HG02981 (cell line): ENCODE results near the gene ROBO3.

ENCODE experiments used
- ATAC-seq: cut with Tn5 transposase; IDR thresholded peaks from one replicate; pipeline ENCODE4 v1.9.1; 2021; ENCODE audit warnings: mild to moderate bottlenecking, moderate library complexity; ENCODE audit not compliant: unreplicated experiment

The ROBO3 gene

DNA sequence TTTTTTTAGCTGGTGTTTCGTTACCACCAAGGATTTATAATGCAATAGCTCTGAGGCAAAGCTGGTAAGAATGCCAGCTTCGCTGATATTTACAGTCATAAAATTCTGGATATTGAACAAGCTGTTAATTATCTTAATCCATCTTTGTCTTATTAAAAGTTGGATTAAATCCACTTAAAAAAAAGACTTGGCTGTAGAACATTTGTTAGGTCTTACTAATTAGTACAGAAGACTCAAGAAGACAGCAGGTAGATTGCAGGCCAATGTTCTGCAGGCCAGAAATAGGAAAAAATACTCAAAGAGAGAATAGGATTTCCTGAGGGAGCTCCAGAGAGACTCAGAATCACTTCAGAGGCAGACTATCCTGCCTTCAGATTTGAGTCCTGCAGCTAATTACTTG lies 24.9 kb downstream of the ROBO3 start:
- no peak for ATAC-seq

DNA sequence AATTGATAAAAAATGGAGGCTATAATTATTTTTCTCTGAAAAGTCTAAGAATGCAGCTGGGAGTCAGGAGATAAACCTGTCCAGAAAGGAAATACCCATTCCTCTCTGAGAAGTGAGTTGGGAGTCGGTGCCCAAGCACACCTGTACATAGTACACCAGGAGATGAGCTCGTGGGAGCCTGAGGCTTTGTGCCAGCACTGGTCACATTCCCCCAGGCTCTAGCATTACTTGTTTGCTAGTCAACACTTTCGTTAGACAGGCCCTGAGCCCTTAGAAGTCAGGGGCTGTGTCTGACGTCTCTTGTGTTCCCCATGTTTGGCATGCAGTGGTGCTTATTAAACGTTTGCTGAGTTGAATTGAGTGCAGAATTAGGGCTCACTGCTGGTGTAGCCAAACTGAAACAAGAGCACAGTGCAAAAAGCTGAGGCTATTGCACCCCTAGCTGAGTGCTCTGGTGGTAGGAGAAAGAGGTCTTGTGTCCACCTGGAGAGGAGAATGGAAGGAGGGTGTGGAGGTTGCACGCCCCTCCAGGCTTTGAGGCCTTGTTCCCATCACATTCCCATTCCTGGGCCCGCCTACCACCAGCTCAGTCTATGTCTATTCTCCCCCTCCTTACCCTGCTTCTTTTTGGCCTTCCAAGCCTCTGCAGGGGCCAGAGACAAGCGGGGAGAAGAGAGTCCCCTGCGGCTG lies 25.6 kb downstream of the ROBO3 start:
- no peak for ATAC-seq

DNA sequence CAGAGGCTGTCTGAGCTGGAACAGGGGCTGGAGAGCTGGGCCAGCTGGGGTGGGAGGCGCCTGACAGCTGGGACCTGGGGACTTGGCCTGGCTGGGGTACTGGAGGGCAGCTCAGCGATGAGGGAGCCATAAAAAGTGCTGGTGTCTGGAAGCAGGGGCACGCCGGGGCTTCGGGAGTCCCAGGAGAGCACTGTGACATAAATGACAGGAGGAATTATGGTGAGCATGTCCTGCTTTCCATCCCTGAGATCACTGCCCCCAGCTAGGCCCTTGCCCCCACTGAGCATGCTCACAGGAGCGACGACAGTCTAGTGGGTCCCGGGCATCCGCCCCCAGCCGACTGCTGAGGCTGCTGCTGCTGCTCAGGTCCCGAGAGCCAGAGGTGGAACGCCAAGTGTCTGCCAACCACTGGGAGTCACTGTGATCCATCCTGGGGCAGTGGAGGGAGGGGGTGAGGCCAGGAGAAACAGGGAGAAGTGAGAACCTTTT lies 26.2 kb downstream of the ROBO3 start:
- no peak for ATAC-seq

DNA sequence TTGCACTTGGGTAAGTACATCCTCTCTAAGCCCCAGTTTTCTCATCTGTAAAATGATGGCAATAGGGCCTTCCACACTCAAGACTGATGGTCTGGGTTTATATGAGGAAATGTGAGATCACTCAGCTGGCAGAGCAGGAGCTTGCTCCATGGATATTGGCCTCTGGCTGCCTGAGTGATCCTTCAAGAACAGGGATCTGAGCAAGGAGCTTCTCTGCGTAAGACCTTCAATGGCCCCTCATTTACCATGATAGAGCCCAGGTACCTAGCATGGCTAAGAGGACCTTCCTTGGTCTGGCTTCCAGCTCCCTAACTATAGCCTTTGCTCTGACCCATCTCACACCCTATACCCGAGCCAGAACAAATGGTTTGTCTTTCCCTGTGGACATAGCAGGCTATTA lies 26.9 kb downstream of the ROBO3 start:
- no peak for ATAC-seq

DNA sequence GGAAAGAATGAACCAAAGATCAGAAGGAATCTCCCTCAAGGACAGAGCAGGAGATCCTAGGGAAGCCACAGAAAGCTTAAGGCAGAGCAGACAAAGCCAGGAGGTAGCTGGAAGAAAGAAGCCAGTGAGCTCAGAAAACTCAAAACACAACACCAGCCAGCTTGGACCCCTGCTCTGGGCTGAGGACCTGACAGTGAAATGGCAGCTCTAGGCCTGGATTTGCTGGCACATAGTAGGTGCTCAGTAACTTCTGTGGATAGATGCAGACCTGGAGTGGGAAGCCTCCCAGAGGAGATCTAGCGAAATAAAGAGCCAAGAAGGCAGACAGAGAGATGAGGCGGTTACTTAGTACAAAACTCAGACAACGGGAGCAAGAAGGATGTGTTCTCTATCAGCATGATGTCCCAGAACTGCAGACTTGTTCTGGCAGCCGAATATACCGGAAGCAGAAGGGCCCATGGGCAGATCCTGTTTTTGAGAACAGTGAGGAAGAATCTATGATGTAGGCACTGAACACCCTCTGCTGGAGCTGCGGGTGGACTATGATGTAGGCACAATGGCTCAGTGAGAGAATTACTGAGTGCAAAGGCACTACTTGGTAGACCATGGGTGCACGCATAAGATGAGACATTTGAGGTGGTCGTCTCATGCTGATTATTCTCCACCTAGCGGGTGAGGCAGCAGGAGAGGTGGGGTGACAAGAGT lies 27.7 kb downstream of the ROBO3 start:
- no peak for ATAC-seq

DNA sequence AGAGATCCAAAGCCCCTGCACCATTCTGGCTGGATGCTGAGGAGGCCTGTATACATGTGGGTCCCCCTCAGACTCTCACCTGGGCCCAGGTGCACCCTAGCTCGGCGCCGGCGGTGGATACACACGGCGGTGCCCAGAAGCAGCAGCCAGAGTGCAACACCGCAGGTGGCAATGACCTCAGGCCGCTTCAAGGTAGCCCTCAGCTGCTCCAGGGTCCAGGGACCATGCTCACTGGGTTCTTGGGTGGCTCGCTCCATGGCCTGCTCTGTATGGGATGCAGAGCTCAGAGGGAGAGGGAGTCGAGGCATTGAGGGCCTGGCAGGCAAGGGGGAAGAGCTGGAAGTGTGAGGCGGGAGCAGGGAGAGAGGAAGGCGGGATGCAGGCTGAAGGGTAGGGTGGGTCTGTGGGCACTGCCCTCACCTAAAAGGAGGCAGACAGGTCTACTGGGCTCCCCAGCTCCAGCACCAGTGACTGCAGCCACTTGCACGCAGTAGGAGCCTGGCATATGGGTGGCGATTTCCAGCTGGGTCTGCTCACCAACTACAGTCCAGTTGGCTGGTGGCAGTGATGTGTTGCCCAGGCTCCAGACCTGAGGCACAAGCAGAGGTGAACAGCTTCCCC lies 28.7 kb downstream of the ROBO3 start:
- no peak for ATAC-seq

DNA sequence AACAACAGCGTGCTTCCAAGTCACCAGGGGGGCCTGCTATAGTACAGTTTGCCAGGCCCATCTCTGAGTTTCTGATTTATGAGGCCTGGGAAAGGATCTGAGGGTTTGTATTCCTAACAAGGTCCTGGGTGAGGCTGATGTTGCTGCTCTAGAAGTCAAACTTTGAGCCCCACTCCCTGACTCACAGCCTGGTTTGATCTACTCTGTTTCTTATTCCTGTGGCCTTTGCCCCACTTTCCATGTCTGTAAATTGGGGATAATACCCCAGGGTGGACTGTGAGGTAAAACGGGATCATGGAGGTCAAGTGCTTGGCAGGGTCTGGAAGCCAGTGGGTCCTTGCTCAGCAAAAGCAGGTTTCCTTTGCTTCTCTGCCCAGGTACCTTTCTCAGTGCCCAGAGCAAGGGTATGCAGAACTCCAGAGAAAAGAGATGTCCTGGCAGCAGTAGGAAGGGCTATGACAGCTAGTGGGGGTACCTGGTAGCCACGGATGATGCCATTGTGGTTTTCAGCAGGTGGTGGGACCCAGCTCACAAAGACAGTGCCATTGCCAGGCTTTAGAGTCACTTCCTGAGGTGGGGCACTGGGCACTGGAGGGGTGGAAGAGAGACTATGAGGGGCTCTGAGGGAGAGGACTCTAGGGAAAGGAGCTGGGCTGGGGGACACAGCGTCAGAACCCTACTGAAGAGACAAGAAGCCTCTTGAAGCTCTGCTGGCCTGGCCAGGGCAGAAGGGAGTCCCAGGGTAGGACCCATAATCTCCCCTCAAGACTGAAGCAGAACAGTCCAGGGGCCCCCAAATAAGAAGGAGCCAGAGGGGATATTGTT lies 29.6 kb downstream of the ROBO3 start:
- no peak for ATAC-seq

DNA sequence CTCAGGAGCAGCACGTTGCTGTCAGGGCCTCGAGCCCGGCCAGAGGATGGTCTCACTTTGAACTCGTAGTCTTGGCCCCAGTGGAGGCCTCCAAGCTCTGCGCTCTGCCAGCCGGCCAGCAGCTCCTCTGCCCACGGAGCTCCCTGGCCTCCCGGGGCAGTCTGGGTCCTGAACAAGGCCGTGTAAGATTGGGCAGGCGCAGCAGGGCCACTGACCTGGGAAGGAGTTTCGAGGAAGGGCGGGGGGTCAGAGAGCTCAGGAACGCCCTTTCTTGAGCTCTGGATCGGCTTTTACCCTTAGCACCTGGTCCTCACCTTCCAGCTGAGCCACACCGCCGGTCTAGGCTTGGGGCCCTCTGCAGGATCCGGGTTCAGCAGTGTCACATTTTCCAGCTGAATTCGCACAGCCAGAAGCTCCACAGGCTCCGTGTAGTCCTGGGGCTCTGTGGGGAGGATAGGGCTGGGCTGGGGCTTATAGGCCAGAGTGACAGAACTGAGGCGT lies 30.3 kb downstream of the ROBO3 start:
- no peak for ATAC-seq

DNA sequence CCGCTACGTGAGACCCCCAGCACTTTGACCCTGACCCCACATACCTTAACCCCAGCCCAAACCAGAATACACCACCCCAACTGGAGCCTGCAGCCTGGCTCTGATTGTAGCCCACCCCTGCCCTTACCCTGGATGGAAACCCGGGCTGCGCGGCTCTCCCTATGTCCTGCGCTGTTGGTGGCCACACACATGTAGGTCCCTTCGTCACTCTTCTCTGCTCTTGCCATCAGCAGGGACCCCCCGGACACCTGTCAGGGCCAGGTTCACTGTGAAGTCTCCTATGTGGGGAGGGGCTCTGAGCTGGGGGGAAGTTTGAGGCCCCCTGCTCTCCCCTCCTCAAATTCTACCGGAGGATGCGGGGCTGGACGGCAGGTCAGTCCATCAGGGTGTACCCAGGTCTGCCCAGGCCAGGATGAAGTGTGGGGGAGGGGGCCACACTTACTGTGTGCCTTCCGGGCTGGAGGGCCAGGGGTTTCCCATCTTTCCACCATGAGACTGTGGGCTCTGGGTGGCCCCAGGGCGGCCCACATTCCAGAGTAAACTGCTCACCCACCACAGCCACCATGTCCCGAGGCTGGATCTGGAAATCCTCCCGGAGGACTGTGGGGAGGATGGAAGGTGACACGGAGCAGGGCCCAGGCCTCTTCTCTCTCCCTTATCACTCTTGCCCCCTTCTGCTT lies 31.0 kb downstream of the ROBO3 start:
- no peak for ATAC-seq

DNA sequence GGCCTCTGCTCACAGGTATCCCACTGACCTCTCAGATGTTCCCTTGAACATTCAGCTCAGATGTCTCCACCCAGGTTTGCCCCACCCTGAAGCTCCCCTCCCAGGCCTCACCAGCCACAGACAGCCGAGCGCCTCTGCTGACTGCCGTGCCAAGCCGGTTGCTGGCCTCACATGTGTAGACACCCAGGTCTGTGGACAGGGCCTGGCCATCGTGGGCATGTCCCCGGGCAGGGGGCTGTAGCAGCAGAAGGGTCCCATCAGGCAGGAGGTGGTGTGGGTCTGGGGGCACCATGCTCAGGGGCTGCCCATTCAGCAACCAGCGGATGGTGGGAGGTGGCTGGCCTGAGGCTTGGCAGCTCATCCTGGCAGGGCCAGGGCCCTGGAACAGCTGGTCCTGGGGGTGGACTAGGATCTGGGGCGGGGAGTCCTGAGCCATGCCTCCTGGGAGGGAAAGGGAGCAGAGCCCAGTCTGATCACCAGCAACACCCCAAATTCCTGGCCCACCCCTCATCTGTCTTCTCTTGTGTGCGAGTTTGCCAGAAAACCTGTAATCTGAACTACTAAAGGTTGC lies 31.7 kb downstream of the ROBO3 start:
- ATAC-seq: no peak

DNA sequence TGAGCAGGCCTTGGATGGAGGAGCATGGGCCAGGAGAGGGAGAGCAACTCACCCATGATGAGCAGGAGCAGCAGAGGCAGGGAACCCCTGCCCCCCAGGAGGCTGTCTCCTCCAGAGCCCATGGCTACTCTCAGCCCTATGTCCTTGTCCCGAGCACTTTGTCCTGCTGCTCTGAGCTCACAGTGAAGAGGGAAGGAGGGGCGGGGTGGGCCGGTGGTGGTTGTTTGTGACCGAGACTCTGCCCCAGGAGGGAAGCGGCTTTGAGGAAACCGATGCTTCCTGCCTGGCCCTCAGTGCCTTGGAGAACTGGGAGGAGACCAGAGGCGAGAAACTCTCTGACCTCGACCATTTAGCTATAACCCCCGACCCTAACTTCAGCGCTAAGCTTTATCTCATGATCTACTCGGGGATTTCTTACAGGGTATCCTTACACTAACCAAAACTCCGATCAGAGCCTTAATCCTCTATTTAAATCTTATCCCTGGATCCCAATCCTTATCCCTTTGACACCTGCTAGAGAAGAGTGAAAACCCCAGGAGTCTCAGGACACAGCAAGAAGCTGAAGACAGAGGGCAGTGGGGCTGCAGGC lies 32.5 kb downstream of the ROBO3 start, which contains the start of gene ROBO4:
TSS of gene ROBO4 (minus strand) at position 192 of the 589 bp plus-strand sequence. CDS start at position 122, 70 bp downstream.
- no peak for ATAC-seq

DNA sequence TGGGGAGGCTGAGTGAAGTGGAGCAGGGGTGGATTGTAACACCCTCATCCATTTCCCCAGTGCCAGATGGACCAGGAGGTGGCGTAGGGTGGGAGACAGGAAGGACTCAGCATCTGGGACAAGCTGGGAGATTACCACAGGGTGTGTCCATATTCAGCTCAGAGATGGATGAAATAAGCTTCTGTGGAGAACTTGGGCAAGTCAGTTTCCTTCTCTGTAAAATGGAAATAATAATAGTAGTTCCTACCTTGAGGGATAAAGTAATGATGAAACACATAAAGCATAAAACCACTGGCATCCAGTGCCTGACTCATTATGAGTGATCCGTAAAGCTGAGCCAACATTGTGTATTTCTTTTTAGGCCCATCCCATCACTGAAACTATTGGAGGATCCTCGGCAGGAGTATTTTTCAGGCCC lies 33.0 kb downstream of the ROBO3 start:
- ATAC-seq: no peak

DNA sequence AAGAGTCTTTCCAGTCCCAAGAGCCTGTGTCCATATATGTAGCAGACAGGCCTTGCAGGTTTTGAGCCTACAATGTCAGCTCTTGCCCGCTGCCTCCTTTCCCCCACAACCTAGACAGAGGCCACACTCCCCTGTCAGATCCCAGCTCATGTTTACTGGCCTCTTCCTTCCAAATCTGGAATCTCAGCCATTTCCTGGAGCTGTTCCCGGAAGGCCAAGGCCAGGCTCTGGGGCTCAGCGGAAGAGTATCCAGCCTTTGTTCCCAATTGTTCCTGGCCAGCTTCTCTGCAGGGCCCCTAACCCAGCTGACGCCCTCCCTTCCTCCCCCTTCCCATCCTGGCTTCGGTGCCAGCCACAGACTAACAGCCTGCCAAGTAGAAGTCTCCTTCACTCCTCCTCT lies 33.5 kb downstream of the ROBO3 start:
- no peak for ATAC-seq

DNA sequence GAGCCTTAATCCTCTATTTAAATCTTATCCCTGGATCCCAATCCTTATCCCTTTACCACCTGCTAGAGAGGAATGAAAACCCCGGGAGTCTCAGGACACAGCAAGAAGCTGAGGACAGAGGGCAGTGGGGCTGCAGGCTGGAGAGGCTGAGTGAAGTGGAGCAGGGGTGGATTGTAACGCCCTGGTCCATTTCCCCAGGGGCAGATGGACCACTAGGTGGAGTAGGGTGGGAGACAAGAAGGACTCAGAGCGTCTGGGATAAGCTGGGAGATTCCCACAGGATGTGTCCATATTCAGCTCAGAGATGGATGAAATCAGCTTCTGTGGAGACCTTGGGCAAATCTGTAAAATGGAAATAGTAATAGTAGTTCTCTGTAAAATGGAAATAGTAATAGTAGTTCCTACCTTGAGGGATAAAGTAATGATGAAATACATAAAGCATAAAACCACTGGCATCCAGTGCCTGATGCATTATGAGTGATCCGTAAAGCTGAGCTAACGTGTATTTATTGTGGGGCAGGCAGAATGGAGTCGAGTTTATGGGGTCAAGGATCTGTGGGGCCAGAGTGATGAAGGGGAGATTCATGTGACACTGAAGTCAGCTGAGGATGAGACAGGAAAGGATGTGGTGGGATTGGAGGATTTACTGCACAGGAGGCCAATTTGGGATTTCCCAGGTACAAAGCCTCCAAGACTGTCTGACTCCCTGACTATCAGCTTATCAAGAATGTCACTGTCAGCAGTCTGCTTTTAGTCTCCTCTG lies 34.3 kb downstream of the ROBO3 start:
- ATAC-seq: no peak

DNA sequence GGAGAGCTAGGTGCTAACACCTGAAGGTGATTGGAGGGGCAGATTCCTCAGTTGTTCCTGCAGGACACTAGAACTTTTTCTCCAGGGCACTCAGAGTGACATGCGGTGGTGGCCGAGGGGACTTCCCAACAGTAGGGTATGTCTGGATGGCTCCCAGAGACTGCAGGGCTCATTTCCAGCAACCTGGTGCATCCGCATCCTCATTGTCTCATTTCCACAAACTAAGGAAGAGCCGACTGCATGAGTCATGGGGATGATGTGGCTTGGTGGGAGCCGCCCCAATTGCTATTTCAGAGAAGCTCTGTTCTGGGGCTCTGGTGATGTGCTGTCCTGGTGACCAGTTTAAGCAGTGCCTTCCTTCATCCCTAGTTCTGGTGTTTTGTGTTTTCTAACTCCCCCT lies 35.2 kb downstream of the ROBO3 start:
- ATAC-seq: no peak

DNA sequence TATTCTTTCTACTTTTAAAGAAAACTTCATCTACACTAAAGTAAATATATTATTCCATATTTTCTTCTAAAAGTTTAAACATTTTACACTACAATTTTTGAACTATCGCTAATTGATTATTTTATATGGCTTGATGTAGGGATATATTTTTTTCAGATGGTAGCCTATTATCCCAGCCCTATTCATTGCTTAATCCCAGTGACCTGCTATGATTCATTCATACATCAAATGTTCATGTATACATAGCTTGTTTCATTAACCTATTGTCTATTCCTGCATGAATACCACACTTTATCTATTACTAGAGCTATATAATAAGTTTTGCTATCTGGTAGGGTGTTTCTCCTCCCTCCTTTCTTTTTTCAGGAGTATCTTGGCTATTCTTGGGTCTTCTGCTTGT lies 37.4 kb downstream of the ROBO3 start:
- ATAC-seq: no peak

DNA sequence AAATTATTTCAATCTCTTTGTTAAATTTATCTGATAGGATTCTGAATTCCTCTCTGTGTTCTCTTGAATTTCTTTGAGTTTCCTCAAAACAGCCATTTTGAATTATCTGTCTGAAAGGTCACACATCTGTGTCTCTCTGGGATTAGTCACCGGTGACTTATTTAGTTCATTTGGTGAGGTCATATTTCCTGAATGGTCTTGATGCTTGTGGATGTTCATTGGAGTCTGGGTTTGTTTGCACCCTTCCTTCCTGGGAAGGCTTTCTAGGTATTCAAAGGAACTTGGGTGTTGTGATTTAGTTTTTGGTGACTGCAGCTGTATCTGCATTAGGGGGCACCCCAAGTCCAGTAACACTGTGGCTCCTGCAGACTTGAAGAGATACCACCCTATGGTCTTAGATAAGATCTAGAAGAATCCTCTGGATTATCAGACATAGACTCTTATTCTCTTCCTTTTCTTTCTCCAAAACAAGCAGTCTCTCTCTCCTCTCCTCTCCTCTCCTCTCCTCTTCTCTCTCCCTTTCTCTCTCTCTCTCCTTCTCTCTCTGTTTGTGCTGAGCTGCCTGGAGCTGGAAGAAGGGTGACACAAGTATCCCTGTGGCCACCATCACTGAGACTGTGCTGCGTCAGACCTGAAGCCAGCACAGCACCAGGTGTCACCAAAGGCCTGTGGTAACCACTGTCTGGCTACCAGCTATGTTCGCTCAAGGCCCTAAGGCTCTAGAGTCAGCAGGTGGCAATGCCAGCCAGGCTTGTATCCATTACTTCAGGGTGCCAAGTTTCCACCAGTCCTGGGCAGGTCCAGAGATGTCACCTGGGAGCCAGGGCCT lies 50.5 kb downstream of the ROBO3 start:
- no peak for ATAC-seq

DNA sequence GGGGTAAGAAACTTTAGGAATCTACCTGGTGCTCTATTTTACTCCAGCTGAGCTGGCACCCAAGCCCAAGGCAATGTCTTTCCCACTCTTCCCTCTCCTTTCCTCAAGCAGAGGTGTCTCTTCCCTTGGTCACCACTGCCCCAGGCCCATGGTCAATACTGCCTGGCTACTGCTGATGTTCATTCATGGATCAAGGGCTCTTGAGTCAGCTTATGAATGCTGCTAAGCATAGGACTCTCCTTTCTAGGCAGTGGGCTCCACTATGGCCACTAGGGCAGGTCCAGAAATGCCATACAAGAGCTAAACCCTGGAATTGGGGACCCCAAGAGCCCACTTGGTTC lies 51.1 kb downstream of the ROBO3 start:
- no peak for ATAC-seq
